Type B pancreatic cell (in vitro differentiated cells): Measurements from ENCODE around the gene EPS8L3. TPM values are rescaled to one million over a fixed set of nuclear protein-coding genes. Genes with fewer than 3 reads are reported as not detected.

Experiments used
- total RNA-seq: library from RNA; stranded (reverse); gene quantifications from 2 replicates; pipeline ENCODE4 v1.2.1, GENCODE V29; 2021; ENCODE audit warnings: low replicate concordance

Gene EPS8L3
- total RNA-seq, 1 donor from 2014 or later = 9.9 TPM

Other genes starting within 250 kb of the EPS8L3 start
- gene GPR61, start 224.1 kb downstream of the EPS8L3 start, total RNA-seq = not detected in 2 replicates
- gene GNAI3, start 215.3 kb downstream of the EPS8L3 start, total RNA-seq = 8.8 and 8.9 TPM in 2 replicates
- not detected in 2 replicates for gene GNAT2, start 144.3 kb downstream of the EPS8L3 start, total RNA-seq
- 71.1 and 105 TPM in 2 replicates for gene AMPD2, start 144.1 kb downstream of the EPS8L3 start, total RNA-seq
- 37.5 and 42.2 TPM in 2 replicates for gene GSTM4, start 107.8 kb downstream of the EPS8L3 start, total RNA-seq
- 26.8 and 75.6 TPM in 2 replicates for gene GSTM2, start 95.9 kb downstream of the EPS8L3 start, total RNA-seq
- gene GSTM1, start 76.1 kb downstream of the EPS8L3 start, total RNA-seq = 6.6 and 37.3 TPM in 2 replicates
- gene GSTM5, start 51.7 kb downstream of the EPS8L3 start, total RNA-seq = 0.17 and 0.52 TPM in 2 replicates
- 32.9 and 78.4 TPM in 2 replicates for gene GSTM3, start 22.9 kb downstream of the EPS8L3 start, total RNA-seq
- gene CSF1, start 146.9 kb upstream of the EPS8L3 start, total RNA-seq = 10.9 and 15.2 TPM in 2 replicates
- gene AHCYL1, start 220.8 kb upstream of the EPS8L3 start, total RNA-seq = 87.1 and 88.1 TPM in 2 replicates